Fibroblast of the aortic adventitia (primary cell): ENCODE data around the gene CSNK1A1L. TPM values are rescaled to one million over a fixed set of nuclear protein-coding genes. Genes with fewer than 3 reads are reported as not detected.

Experiments
- DNase-seq: peaks from one replicate; pipeline ENCODE4 v3.0.0-alpha.2; 2010; ENCODE audit warnings: low read depth
- H3K4me3 ChIP-seq: 2 replicates; pipeline ENCODE4 v1.5.1; 2011; ENCODE audit warnings: low read depth, mild to moderate bottlenecking, control low read depth, low read length, moderate library complexity
- CTCF ChIP-seq: IDR thresholded peaks from 2 replicates; pipeline ENCODE4 v1.5.1; 2011; ENCODE audit warnings: mild to moderate bottlenecking, low read length, control low read depth, inconsistent platforms; ENCODE audit not compliant: insufficient read depth
- total RNA-seq: library from RNA; depleted of rRNA; stranded (reverse); fragments of >200 nt; gene quantifications from 2 replicates; pipeline ENCODE4 v1.2.3, GENCODE V29; 2012; ENCODE audit warnings: low replicate concordance

CSNK1A1L gene
- total RNA-seq, 1 donor = not detected

DNA sequence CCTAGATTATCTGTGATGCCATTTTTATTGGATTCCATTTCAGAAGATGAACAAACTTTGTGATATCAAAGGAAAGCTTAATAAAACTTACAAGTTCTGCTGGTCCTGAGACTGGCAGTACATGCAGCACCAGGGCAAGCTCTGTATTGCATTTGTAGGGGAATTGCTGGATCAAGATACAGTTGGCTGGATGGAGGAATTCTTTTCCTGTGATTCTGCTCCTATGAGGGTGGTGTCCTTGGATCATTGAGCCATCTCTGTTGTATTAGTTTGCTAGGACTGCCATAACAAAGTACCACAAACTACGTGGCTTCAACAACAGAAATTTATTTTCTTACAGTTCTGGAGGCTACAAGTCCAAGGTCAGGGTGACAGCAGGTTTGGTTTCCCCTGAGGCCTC, 33.9 kb upstream of the CSNK1A1L start:
- no peak overlapping the region for H3K4me3 ChIP-seq
- DNase-seq = peak; percentile 62
- TF ChIP-seq CTCF = no peak

GRCh38 chr13:37138926-37139325, 33.5 kb upstream of the CSNK1A1L start:
- TF ChIP-seq CTCF = no peak
- no peak overlapping the region for H3K4me3 ChIP-seq
- no peak for DNase-seq

GRCh38 chr13:37138169-37138568, 32.7 kb upstream of the CSNK1A1L start:
- H3K4me3 ChIP-seq = no peak overlapping the region
- no peak for DNase-seq
- TF ChIP-seq CTCF = peak; percentile 22

GRCh38 chr13:37136633-37137032, 31.2 kb upstream of the CSNK1A1L start:
- no peak for TF ChIP-seq CTCF
- no peak overlapping the region for H3K4me3 ChIP-seq
- no peak for DNase-seq

DNA sequence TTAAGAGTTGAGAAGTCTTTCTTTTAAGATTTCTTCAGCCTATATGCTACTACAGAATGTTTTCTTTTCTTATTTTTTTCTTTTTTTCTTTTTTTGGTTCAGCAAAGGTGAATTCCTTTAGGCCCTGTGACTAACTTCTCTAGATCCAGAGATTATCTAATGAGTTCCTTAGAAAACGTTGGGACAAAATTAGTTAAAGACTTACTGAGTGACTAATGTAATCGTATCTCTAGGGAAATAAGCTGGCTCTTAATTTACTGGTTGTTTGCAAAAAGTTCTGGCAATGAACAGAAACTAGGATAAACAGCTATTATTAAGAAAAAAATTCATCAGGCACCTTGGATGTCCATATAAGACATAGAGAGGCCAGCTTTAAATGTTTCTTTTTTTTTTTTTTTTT, 30.7 kb upstream of the CSNK1A1L start:
- peak; percentile 50 for DNase-seq
- no peak overlapping the region for H3K4me3 ChIP-seq
- TF ChIP-seq CTCF = no peak

- peak; percentile 95 for DNase-seq
- H3K4me3 ChIP-seq = no peak overlapping the region
- TF ChIP-seq CTCF = no peak
Measured at GRCh38 chr13:37134411-37135041, 29.1 kb upstream of the CSNK1A1L start.

GRCh38 chr13:37132211-37132610, 26.7 kb upstream of the CSNK1A1L start:
- no peak for TF ChIP-seq CTCF
- DNase-seq = no peak
- H3K4me3 ChIP-seq = no peak overlapping the region
